PC-9 (cell line): ENCODE measurements around the gene RAG2.

ENCODE experiments used
- CTCF ChIP-seq: fragments of 200-600 bp; sonication (generic); conservative IDR thresholded peaks from 2 replicates; pipeline ENCODE4 v1.6.1; 2017; ENCODE audit warnings: mixed run types, antibody characterized with exemption, mild to moderate bottlenecking, moderate library complexity
- EZH2 ChIP-seq: fragments of 200-600 bp; sonication (generic); IDR thresholded peaks from 2 replicates; pipeline ENCODE4 v1.8.0; 2017; ENCODE audit warnings: antibody characterized with exemption, low read depth

DNA sequence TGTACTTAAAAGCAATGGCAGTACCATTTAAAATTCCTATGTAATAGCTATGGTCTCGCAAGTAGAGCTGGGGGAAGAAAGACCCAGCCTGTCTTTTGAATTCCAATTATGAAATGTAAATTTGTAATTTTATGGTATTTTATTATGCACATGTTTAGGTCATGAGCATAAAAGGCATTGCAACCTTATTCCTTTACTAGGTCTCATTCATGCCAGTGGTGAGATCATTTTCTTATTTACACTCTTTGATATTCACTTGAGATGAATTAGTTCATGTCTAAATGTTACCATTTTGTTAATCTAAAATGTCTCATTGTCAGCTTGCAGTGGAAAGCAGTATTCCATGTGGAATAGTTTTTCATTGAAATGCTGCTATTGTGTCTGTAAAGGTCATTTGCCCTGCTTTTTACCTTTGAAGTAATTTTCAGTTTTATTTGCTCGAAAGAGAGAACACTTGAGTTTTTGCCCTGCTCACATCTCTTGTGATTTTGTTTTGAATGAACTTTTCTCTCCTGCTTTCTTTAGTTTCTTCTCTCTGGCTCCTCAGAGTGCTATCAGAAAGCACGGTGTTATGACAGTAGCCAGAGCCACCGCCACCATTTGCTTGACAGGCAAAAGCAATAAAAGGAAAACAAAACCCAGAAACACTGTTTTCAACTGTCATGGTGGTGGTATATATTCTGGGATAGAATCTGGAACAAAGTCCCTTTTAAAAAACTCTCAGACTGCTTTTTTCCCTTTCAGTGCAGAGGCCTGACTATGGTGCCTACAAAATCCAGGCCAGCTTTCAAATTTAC is 37.2 kb upstream of the RAG2 start:
- TF ChIP-seq EZH2 (no peak), CTCF (no peak)
